ENCODE results near the gene CNN3. TPM values are rescaled to one million over a fixed set of nuclear protein-coding genes. Genes with fewer than 3 reads are reported as not detected.

The CNN3 gene
- total and polyA plus RNA-seq, 3 experiments from 2014 or later = 1.6 to 2.8 (median 2.3) TPM

- Mint-ChIP-seq H3K36me3 (no peaks in the 10 kb centered on the region), H3K4me1 (peaks cover 5 to 12% (median 7%) of the 10 kb centered on the region in 3 donors), H3K27me3 (peaks cover 12 to 44% of the 10 kb centered on the region in 2 donors), H3K4me3 (peak overlapping the region in 1 of 7 donors; percentile 5), H3K27ac (no peak overlapping the region), H3K9me3 (no peaks in the 10 kb centered on the region)
- POLR2A ChIA-PET = no interaction called here
- Histone ChIP-seq H3K36me3 (ENCODE audit: insufficient read depth, low read length) (no peaks in the 10 kb centered on the region), H3K9me3 (ENCODE audit: low read length) (no peaks in the 10 kb centered on the region), H3K4me1 (ENCODE audit: insufficient read depth, low read length) (no peaks in the 10 kb centered on the region), H3K27me3 (ENCODE audit: insufficient read depth, low read length, poor library complexity, severe bottlenecking) (no peaks in the 10 kb centered on the region), H3K27ac (ENCODE audit: low read depth, low read length) (no peak overlapping the region), H3K4me3 (ENCODE audit: low read length) (no peak overlapping the region)
- DNase-seq = no peak
- CTCF ChIA-PET = no interaction called here
These were observed 4.4 kb upstream of the CNN3 start for GRCh38 chr1:94931254-94931841.

DNA sequence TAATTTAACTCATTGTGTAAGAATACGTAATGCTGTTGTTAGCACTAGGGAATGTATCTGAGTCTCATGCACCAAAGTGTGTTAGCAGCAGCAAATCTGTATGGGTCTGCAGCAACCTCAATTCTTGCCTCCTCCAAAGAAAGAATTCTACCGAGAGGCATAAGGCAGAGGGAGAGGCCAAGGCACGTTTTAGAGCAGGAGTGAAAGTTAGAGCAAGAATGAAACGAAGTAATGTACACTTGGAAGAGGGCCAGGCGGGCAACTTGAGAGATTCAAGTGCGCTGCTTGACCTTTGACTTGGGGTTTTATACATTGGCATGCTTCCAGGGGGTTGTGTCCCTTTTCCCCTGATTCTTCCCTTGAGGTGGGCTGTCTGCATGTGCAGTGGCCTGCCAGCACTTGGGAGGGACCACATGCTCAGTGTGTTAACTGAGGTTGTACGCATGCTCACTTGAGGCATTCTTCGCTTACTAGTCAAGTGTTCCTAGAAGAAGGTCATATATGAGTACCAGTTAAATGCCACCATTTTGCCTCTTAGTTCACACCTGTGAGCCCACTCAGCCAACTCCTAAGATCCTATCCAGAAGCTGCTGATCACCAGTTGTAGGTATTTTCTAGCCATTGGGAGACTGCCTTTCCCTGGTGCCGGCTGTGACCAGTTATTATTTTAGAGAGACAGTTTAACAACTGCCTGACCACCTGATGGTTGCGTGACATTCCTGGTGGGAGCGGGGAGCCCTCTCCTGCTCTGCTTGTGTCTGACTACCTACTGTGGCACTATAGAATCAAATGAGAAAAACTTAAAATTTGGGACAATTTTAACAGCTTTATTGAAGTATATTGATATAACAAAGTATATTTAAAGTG, 2.7 kb upstream of the CNN3 start:
- H3K4me3 ChIP-seq (ENCODE audit: low read length) = no peak overlapping the region
- no peaks in the 10 kb centered on the region for H3K36me3 ChIP-seq (ENCODE audit: insufficient read depth, low read length)
- DNase-seq = no peak
- Mint-ChIP-seq H3K27me3 (peaks cover 25 to 47% of the 10 kb centered on the region in 2 donors), H3K4me3 (peak overlapping the region in 1 of 7 donors; percentile 4), H3K27ac (no peak overlapping the region), H3K36me3 (no peaks in the 10 kb centered on the region), H3K9me3 (no peaks in the 10 kb centered on the region), H3K4me1 (peaks cover 15 to 22% (median 15%) of the 10 kb centered on the region in 3 donors)
- CTCF ChIA-PET = no interaction called here
- no peaks in the 10 kb centered on the region for H3K4me1 ChIP-seq (ENCODE audit: insufficient read depth, low read length)
- H3K27ac ChIP-seq (ENCODE audit: low read depth, low read length) = no peak overlapping the region
- H3K9me3 ChIP-seq (ENCODE audit: low read length) = no peaks in the 10 kb centered on the region
- POLR2A ChIA-PET = no interaction called here
- peaks cover 4% of the 10 kb centered on the region for H3K27me3 ChIP-seq (ENCODE audit: insufficient read depth, low read length, poor library complexity, severe bottlenecking)

DNA sequence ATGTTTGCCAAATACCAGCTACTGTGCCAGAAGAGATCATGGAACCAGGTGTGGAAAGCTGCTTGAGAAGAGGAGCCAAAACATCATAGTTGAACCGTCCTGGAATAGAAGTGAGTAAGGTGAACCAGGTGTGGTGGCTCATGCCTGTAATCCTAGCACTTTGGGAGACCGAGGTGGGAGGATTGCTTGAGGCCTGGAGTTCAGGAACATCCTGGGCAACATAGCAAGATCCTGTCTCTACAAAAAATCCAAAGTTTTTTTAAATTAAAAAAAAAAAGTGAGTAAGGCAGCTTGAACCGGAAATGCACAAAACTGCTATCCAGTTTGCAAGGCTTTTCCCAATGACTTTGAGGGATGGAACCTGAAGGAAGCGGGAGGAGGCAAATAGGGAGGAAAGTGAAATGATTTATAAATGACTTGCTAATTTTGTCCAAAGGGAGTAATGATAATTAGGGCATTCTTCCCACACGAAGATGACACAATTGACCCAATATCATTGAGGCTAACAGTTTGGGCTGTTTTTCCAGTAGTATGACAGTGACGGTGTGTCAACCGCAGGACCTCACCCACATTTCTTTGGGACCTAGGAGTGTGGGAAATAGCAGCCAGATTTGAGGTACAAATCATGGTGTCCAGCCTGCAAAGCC, 1.5 kb upstream of the CNN3 start:
- POLR2A ChIA-PET = no interaction called here
- no peaks in the 10 kb centered on the region for H3K9me3 ChIP-seq (ENCODE audit: low read length)
- H3K4me1 ChIP-seq (ENCODE audit: insufficient read depth, low read length) = no peaks in the 10 kb centered on the region
- no peak overlapping the region for H3K4me3 ChIP-seq (ENCODE audit: low read length)
- no peaks in the 10 kb centered on the region for H3K9me3 Mint-ChIP-seq
- H3K4me3 Mint-ChIP-seq = peak overlapping the region; percentile 78 to 89 (median 82)
- H3K27ac Mint-ChIP-seq = peak overlapping the region in 2 of 8 donors; percentile 26 to 69
- H3K27me3 ChIP-seq (ENCODE audit: insufficient read depth, low read length, poor library complexity, severe bottlenecking) = peaks cover 4% of the 10 kb centered on the region
- CTCF ChIA-PET = no interaction called here
- no peak for DNase-seq
- H3K27me3 Mint-ChIP-seq = peaks cover 31 to 58% of the 10 kb centered on the region in 2 donors
- H3K4me1 Mint-ChIP-seq = peaks cover 15 to 22% (median 15%) of the 10 kb centered on the region in 3 donors
- no peaks in the 10 kb centered on the region for H3K36me3 ChIP-seq (ENCODE audit: insufficient read depth, low read length)
- H3K27ac ChIP-seq (ENCODE audit: low read depth, low read length) = no peak overlapping the region
- H3K36me3 Mint-ChIP-seq = no peaks in the 10 kb centered on the region

- peaks cover 4% of the 10 kb centered on the region for H3K27me3 ChIP-seq (ENCODE audit: insufficient read depth, low read length, poor library complexity, severe bottlenecking)
- Mint-ChIP-seq H3K27me3 (peaks cover 34 to 67% of the 10 kb centered on the region in 2 donors), H3K27ac (peak overlapping the region in 4 of 8 donors; percentile 47 to 80 (median 66)), H3K4me3 (peak overlapping the region; percentile 78 to 89 (median 82)), H3K36me3 (no peaks in the 10 kb centered on the region), H3K9me3 (no peaks in the 10 kb centered on the region), H3K4me1 (peaks cover 15 to 22% (median 15%) of the 10 kb centered on the region in 3 donors)
- no peaks in the 10 kb centered on the region for H3K9me3 ChIP-seq (ENCODE audit: low read length)
- no peaks in the 10 kb centered on the region for H3K36me3 ChIP-seq (ENCODE audit: insufficient read depth, low read length)
- H3K4me1 ChIP-seq (ENCODE audit: insufficient read depth, low read length) = no peaks in the 10 kb centered on the region
- POLR2A ChIA-PET = no interaction called here
- CTCF ChIA-PET = interaction anchor here (1.3 kb wide), 1 partner anchor 73 kb away, joined by 3 read pairs; no protein-coding TSS in a partner anchor
- DNase-seq = no peak
- no peak overlapping the region for H3K27ac ChIP-seq (ENCODE audit: low read depth, low read length)
- H3K4me3 ChIP-seq (ENCODE audit: low read length) = no peak overlapping the region
These were observed 680 bp upstream of the CNN3 start for GRCh38 chr1:94927405-94928175.

GRCh38 chr1:94926126-94926914, 590 bp downstream of the CNN3 start:
- H3K4me1 ChIP-seq (ENCODE audit: insufficient read depth, low read length) = no peaks in the 10 kb centered on the region
- H3K27me3 Mint-ChIP-seq = peaks cover 34 to 68% of the 10 kb centered on the region in 2 donors
- peak overlapping the region; percentile 46 to 85 (median 82) for H3K4me3 Mint-ChIP-seq
- peaks cover 15 to 22% (median 15%) of the 10 kb centered on the region in 3 donors for H3K4me1 Mint-ChIP-seq
- no peaks in the 10 kb centered on the region for H3K9me3 ChIP-seq (ENCODE audit: low read length)
- ChIA-PET POLR2A (no interaction called here), CTCF (interaction anchor here (1.3 kb wide), 1 partner anchor 72 kb away, joined by 3 read pairs; no protein-coding TSS in a partner anchor)
- H3K9me3 Mint-ChIP-seq = no peaks in the 10 kb centered on the region
- no peaks in the 10 kb centered on the region for H3K36me3 ChIP-seq (ENCODE audit: insufficient read depth, low read length)
- H3K27ac ChIP-seq (ENCODE audit: low read depth, low read length) = no peak overlapping the region
- no peaks in the 10 kb centered on the region for H3K36me3 Mint-ChIP-seq
- peaks cover 4% of the 10 kb centered on the region for H3K27me3 ChIP-seq (ENCODE audit: insufficient read depth, low read length, poor library complexity, severe bottlenecking)
- peak overlapping the region; percentile 50 for H3K4me3 ChIP-seq (ENCODE audit: low read length)
- peak overlapping the region in 3 of 8 donors; percentile 4 to 43 (median 13) for H3K27ac Mint-ChIP-seq
- DNase-seq = peak in 2 of 5 donors; percentile 47 to 57

- no peaks in the 10 kb centered on the region for H3K9me3 ChIP-seq (ENCODE audit: low read length)
- ChIA-PET POLR2A (no interaction called here), CTCF (no interaction called here)
- Mint-ChIP-seq H3K27me3 (peaks cover 34 to 71% of the 10 kb centered on the region in 2 donors), H3K36me3 (no peaks in the 10 kb centered on the region), H3K4me3 (peak overlapping the region; percentile 46 to 85 (median 82)), H3K4me1 (peaks cover 15 to 22% (median 15%) of the 10 kb centered on the region in 3 donors), H3K27ac (peak overlapping the region in 3 of 8 donors; percentile 4 to 43 (median 13)), H3K9me3 (no peaks in the 10 kb centered on the region)
- no peaks in the 10 kb centered on the region for H3K36me3 ChIP-seq (ENCODE audit: insufficient read depth, low read length)
- no peak for DNase-seq
- H3K4me3 ChIP-seq (ENCODE audit: low read length) = peak overlapping the region; percentile 50
- peaks cover 4% of the 10 kb centered on the region for H3K27me3 ChIP-seq (ENCODE audit: insufficient read depth, low read length, poor library complexity, severe bottlenecking)
- H3K4me1 ChIP-seq (ENCODE audit: insufficient read depth, low read length) = no peaks in the 10 kb centered on the region
- no peak overlapping the region for H3K27ac ChIP-seq (ENCODE audit: low read depth, low read length)
These were observed 1.3 kb downstream of the CNN3 start for GRCh38 chr1:94925561-94926125.

DNA sequence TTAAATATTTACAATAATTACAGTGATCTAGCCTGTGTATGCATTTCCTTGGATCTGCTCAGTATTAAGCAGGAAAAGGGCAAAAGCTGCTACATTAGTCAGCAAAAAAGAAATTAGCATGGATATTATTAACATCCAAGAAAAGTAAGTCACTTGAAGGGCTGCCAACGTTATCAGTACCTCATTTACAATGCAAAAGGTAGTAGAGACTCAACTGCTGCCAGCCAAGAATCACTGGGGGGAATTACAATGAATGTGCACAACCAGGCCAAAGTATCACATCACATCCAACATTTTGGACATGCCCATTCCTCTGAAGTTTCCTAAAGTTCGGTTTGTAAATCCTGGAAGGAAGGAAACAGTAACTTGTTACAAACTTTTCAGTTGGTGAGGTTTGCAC, 1.9 kb downstream of the CNN3 start:
- no peaks in the 10 kb centered on the region for H3K9me3 ChIP-seq (ENCODE audit: low read length)
- DNase-seq = no peak
- H3K27ac Mint-ChIP-seq = no peak overlapping the region
- H3K36me3 Mint-ChIP-seq = no peaks in the 10 kb centered on the region
- H3K36me3 ChIP-seq (ENCODE audit: insufficient read depth, low read length) = no peaks in the 10 kb centered on the region
- peak overlapping the region in 2 of 7 donors; percentile 29 to 46 for H3K4me3 Mint-ChIP-seq
- POLR2A ChIA-PET = no interaction called here
- peaks cover 4% of the 10 kb centered on the region for H3K27me3 ChIP-seq (ENCODE audit: insufficient read depth, low read length, poor library complexity, severe bottlenecking)
- H3K4me1 ChIP-seq (ENCODE audit: insufficient read depth, low read length) = no peaks in the 10 kb centered on the region
- no peaks in the 10 kb centered on the region for H3K9me3 Mint-ChIP-seq
- no peak overlapping the region for H3K4me3 ChIP-seq (ENCODE audit: low read length)
- H3K27me3 Mint-ChIP-seq = peaks cover 34 to 67% of the 10 kb centered on the region in 2 donors
- CTCF ChIA-PET = no interaction called here
- no peak overlapping the region for H3K27ac ChIP-seq (ENCODE audit: low read depth, low read length)
- peaks cover 15 to 22% (median 15%) of the 10 kb centered on the region in 3 donors for H3K4me1 Mint-ChIP-seq
